Stimulated activated CD4-positive, alpha-beta T cell treated with anti-CD3 and anti-CD28 coated beads, Interleukin-1b, Interleukin-23, amount 100 ng/mL, for 48 hours (primary cell): Measurements from ENCODE around the gene PTGES2.

Experiments
- DNase-seq: peaks from one replicate; pipeline ENCODE4 v3.0.0-alpha.2; 2020

The PTGES2 gene

GRCh38 chr9:128102196-128102595 lies 25.3 kb downstream of the PTGES2 start:
- no peak for DNase-seq

- no peak for DNase-seq
These were observed 25.8 kb downstream of the PTGES2 start for GRCh38 chr9:128101690-128102089.

- DNase-seq: no peak
These were observed 26.3 kb downstream of the PTGES2 start for GRCh38 chr9:128101231-128101661.

- DNase-seq: no peak
These were observed 26.9 kb downstream of the PTGES2 start for GRCh38 chr9:128100581-128100980.

GRCh38 chr9:128099932-128100491 lies 27.5 kb downstream of the PTGES2 start:
- no peak for DNase-seq

- DNase-seq: no peak
These were observed 28.1 kb downstream of the PTGES2 start for GRCh38 chr9:128099231-128099931.

GRCh38 chr9:128098297-128099230 lies 29.0 kb downstream of the PTGES2 start:
- DNase-seq: peak; percentile 78

- DNase-seq: no peak
These were observed 29.8 kb downstream of the PTGES2 start for GRCh38 chr9:128097543-128098296.

- no peak for DNase-seq
These were observed 30.7 kb downstream of the PTGES2 start for GRCh38 chr9:128096616-128097536.

GRCh38 chr9:128094950-128095544 lies 32.5 kb downstream of the PTGES2 start:
- DNase-seq: no peak

- DNase-seq: peak; percentile 89
These were observed 33.2 kb downstream of the PTGES2 start for GRCh38 chr9:128094166-128094949.

GRCh38 chr9:128093011-128093410 lies 34.5 kb downstream of the PTGES2 start:
- DNase-seq: no peak

GRCh38 chr9:128092199-128092977 lies 35.1 kb downstream of the PTGES2 start:
- no peak for DNase-seq

- no peak for DNase-seq
These were observed 36.0 kb downstream of the PTGES2 start for GRCh38 chr9:128091571-128091970.

- DNase-seq: no peak
These were observed 36.4 kb downstream of the PTGES2 start for GRCh38 chr9:128091144-128091543.

GRCh38 chr9:128089299-128089698 lies 38.2 kb downstream of the PTGES2 start:
- DNase-seq: no peak

GRCh38 chr9:128088253-128088945 lies 39.1 kb downstream of the PTGES2 start:
- no peak for DNase-seq

GRCh38 chr9:128087262-128087661 lies 40.3 kb downstream of the PTGES2 start:
- DNase-seq: no peak

- DNase-seq: no peak
These were observed 41.6 kb downstream of the PTGES2 start for GRCh38 chr9:128085943-128086342.
